H9 (cell line): ENCODE measurements around the gene IMPDH1. TPM values are rescaled to one million over a fixed set of nuclear protein-coding genes. Genes with fewer than 3 reads are reported as not detected.

ENCODE experiments used
- DNase-seq: peaks from one replicate; pipeline ENCODE4 v3.0.0-alpha.2; 2017
- H2AFZ ChIP-seq: one replicate; pipeline ENCODE4 v1.6.1; 2013; ENCODE audit warnings: mild to moderate bottlenecking, low read length, control low read depth, moderate library complexity
- H2AK5ac ChIP-seq: 2 replicates; pipeline ENCODE4 v1.6.1; 2013; ENCODE audit warnings: low read length, control low read depth, mixed read lengths; ENCODE audit not compliant: insufficient read length
- H2BK120ac ChIP-seq: one replicate; pipeline ENCODE4 v1.6.1; 2013; ENCODE audit warnings: low read depth, mild to moderate bottlenecking, low read length, control low read depth, inconsistent platforms; ENCODE audit not compliant: poor library complexity, severe bottlenecking
- H2BK12ac ChIP-seq: 2 replicates; pipeline ENCODE4 v1.6.1; 2013; ENCODE audit warnings: low read length, control low read depth, mixed read lengths, low read depth; ENCODE audit not compliant: insufficient read length
- H2BK15ac ChIP-seq: 2 replicates; pipeline ENCODE4 v1.6.1; 2013; ENCODE audit warnings: low read depth, low read length, control low read depth
- H2BK20ac ChIP-seq: one replicate; pipeline ENCODE4 v1.6.1; 2013; ENCODE audit warnings: low read depth, mild to moderate bottlenecking, low read length, control low read depth, inconsistent platforms; ENCODE audit not compliant: poor library complexity, severe bottlenecking
- H2BK5ac ChIP-seq: 2 replicates; pipeline ENCODE4 v1.6.1; 2013; ENCODE audit warnings: low read length, control low read depth, mixed read lengths; ENCODE audit not compliant: insufficient read length
- H3K14ac ChIP-seq: 2 replicates; pipeline ENCODE4 v1.6.1; 2013; ENCODE audit warnings: low read length, control low read depth; ENCODE audit not compliant: insufficient read depth
- H3K18ac ChIP-seq: 2 replicates; pipeline ENCODE4 v1.6.1; 2013; ENCODE audit warnings: low read depth, mild to moderate bottlenecking, mixed read lengths, low read length, control low read depth; ENCODE audit not compliant: insufficient read length
- H3K23ac ChIP-seq: 2 replicates; pipeline ENCODE4 v1.6.1; 2013; ENCODE audit warnings: low read length, control low read depth, mixed read lengths, low read depth; ENCODE audit not compliant: insufficient read length
- H3K23me2 ChIP-seq: 2 replicates; pipeline ENCODE4 v1.6.1; 2013; ENCODE audit warnings: low read depth, mild to moderate bottlenecking, mixed read lengths, low read length, control low read depth; ENCODE audit not compliant: insufficient read length, poor library complexity, severe bottlenecking
- H3K27ac ChIP-seq: 2 replicates; pipeline ENCODE4 v1.5.1; 2013; ENCODE audit warnings: low read length, control low read depth, mixed read lengths, low read depth; ENCODE audit not compliant: insufficient read length
- H3K27me3 ChIP-seq: 2 replicates; pipeline ENCODE4 v1.6.1; 2013; ENCODE audit warnings: low read length, control low read depth, inconsistent platforms; ENCODE audit not compliant: insufficient read depth
- H3K4ac ChIP-seq: 2 replicates; pipeline ENCODE4 v1.6.1; 2013; ENCODE audit warnings: low read depth, mild to moderate bottlenecking, control low read depth, inconsistent platforms, low read length, moderate library complexity
- H3K4me1 ChIP-seq: 2 replicates; pipeline ENCODE4 v1.6.1; 2013; ENCODE audit warnings: low read length, control low read depth, inconsistent platforms; ENCODE audit not compliant: insufficient read depth
- H3K4me2 ChIP-seq: 2 replicates; pipeline ENCODE4 v1.6.1; 2013; ENCODE audit warnings: low read length, control low read depth, mixed read lengths; ENCODE audit not compliant: insufficient read length, insufficient read depth
- H3K56ac ChIP-seq: 2 replicates; pipeline ENCODE4 v1.6.1; 2013; ENCODE audit warnings: low read depth, mild to moderate bottlenecking, mixed read lengths, low read length, control low read depth; ENCODE audit not compliant: insufficient read length
- H3K79me1 ChIP-seq: 2 replicates; pipeline ENCODE4 v1.6.1; 2013; ENCODE audit warnings: low read depth, mild to moderate bottlenecking, moderate library complexity, low read length, control low read depth, inconsistent platforms; ENCODE audit not compliant: insufficient read depth, poor library complexity, severe bottlenecking
- H3K79me2 ChIP-seq: 2 replicates; pipeline ENCODE4 v1.6.1; 2013; ENCODE audit warnings: low read length, control low read depth, inconsistent platforms; ENCODE audit not compliant: insufficient read depth
- H3K9ac ChIP-seq: 2 replicates; pipeline ENCODE4 v1.6.1; 2013; ENCODE audit warnings: low read length, control low read depth, mixed read lengths; ENCODE audit not compliant: insufficient read length; ENCODE audit errors: extremely low read depth
- H3K9me3 ChIP-seq: one replicate; pipeline ENCODE4 v1.6.1; 2013; ENCODE audit warnings: low read depth, low read length, inconsistent platforms; ENCODE audit not compliant: control insufficient read depth
- H3T11ph ChIP-seq: one replicate; pipeline ENCODE4 v1.6.1; 2013; ENCODE audit warnings: mild to moderate bottlenecking, low read length, control low read depth, inconsistent platforms
- H4K20me1 ChIP-seq: one replicate; pipeline ENCODE4 v1.6.1; 2013; ENCODE audit not compliant: control insufficient read depth, insufficient read length, insufficient read depth
- H4K5ac ChIP-seq: 2 replicates; pipeline ENCODE4 v1.6.1; 2013; ENCODE audit warnings: low read depth, mild to moderate bottlenecking, mixed read lengths, low read length, control low read depth; ENCODE audit not compliant: insufficient read length
- H4K8ac ChIP-seq: replicated peaks from 2 replicates; pipeline ENCODE4 v1.6.1; 2013; ENCODE audit warnings: low read length, control low read depth, mixed read lengths, low read depth; ENCODE audit not compliant: insufficient read length
- H4K91ac ChIP-seq: 2 replicates; pipeline ENCODE4 v1.6.1; 2013; ENCODE audit warnings: low read depth, mild to moderate bottlenecking, moderate library complexity, mixed read lengths, low read length, control low read depth; ENCODE audit not compliant: insufficient read length
- H3K27ac Mint-ChIP-seq, 3 experiments: 2 replicates in 2 of 3; 3 replicates in 1 of 3; pipeline ENCODE4 v1.8.0; 2020 to 2021; ENCODE audit warnings: mixed read lengths in 3 of 3, mild to moderate bottlenecking in 1 of 3, moderate library complexity in 1 of 3
- H3K27me3 Mint-ChIP-seq: 2 replicates; pipeline ENCODE4 v1.8.0; 2021; ENCODE audit warnings: low read depth, mild to moderate bottlenecking, moderate library complexity, mixed read lengths
- H3K36me3 Mint-ChIP-seq, 3 experiments: 2 replicates in 2 of 3; 3 replicates in 1 of 3; pipeline ENCODE4 v1.8.0; 2020 to 2021; ENCODE audit warnings: low read depth in 3 of 3, mixed read lengths in 3 of 3; ENCODE audit not compliant: insufficient read depth in 1 of 3
- H3K4me1 Mint-ChIP-seq, 2 experiments: 2 replicates each; pipeline ENCODE4 v1.8.0; 2020; ENCODE audit warnings: mixed read lengths in 2 of 2
- H3K4me3 Mint-ChIP-seq, 2 experiments: 2 replicates in 1 of 2; 3 replicates in 1 of 2; pipeline ENCODE4 v1.8.0; 2020 to 2021; ENCODE audit warnings: mild to moderate bottlenecking in 2 of 2, mixed read lengths in 2 of 2, moderate library complexity in 1 of 2
- H3K9me3 Mint-ChIP-seq, 2 experiments: 2 replicates in 1 of 2; 3 replicates in 1 of 2; pipeline ENCODE4 v1.8.0; 2020; ENCODE audit warnings: mild to moderate bottlenecking in 2 of 2, mixed read lengths in 2 of 2, moderate library complexity in 1 of 2
- WGBS: extraction: QIAGEN DNeasy Blood & Tissue Kit; methylation state at CpG from one replicate; pipeline ENCODE4 v1.1.7; 2013; ENCODE audit warnings: missing lambda C conversion rate, low lambda C conversion rate, mixed read lengths; ENCODE audit not compliant: insufficient read length; ENCODE audit errors: extremely low coverage; 5-methylcytosine and 5-hydroxymethylcytosine counted together
- total RNA-seq: library from RNA; stranded (reverse); gene quantifications from 2 replicates; pipeline ENCODE4 v1.2.1, GENCODE V29; 2021
- TF ChIP-seq, protein P1 (sequence below): fragments of 200-600 bp; sonication (generic); conservative IDR thresholded peaks from 3 replicates; pipeline ENCODE4 v1.8.0; 2021; ENCODE audit warnings: antibody characterized with exemption, mild to moderate bottlenecking

IMPDH1 gene
- total RNA-seq, 1 experiment from 2014 or later: 35.2 TPM

DNA sequence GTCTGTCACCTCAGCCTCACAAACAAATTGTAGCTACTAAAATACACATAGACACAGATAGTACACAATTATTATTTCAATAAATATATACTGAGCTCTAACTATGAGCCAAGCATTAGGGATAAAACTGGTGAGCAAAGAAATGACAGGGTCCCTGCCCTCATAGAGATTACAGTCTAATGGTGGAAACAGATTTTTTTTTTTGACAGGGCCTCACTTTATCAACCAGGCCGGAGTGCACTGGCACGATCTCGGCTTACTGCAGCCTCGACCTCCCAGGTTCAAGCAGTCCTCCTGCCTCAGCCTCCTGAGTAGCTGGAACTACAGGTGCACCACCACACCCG, 65.4 kb downstream of the IMPDH1 start:
- Histone ChIP-seq H3K4me2 (peak overlapping the region; percentile 73), H3K27me3 (peaks cover 5% of the 10 kb centered on the region; the same call in 1 of the 2 replicates), H4K5ac (no peak overlapping the region), H4K8ac (no peak overlapping the region), H3K23me2 (peaks cover 8% of the 10 kb centered on the region), H2AFZ (no peak overlapping the region), H2AK5ac (no peak overlapping the region), H4K20me1 (no peaks in the 10 kb centered on the region), H2BK20ac (no peak overlapping the region), H3K27ac (no peak overlapping the region), H3K4ac (no peak overlapping the region), H3K79me1 (peaks cover 4% of the 10 kb centered on the region), H3T11ph (no peak overlapping the region), H3K23ac (no peak overlapping the region), H2BK5ac (no peak overlapping the region), H2BK15ac (no peak overlapping the region), H3K9me3 (no peaks in the 10 kb centered on the region), H4K91ac (no peak overlapping the region), H3K14ac (no peak overlapping the region), H3K9ac (no peak overlapping the region), H3K56ac (no peak overlapping the region), H3K79me2 (peaks cover 12% of the 10 kb centered on the region; the same call in 1 of the 2 replicates), H3K4me1 (no peaks in the 10 kb centered on the region), H2BK120ac (no peak overlapping the region), H3K18ac (no peak overlapping the region), H2BK12ac (no peak overlapping the region)
- Mint-ChIP-seq H3K36me3 (peaks cover 3 to 4% (median 3%) of the 10 kb centered on the region in 3 experiments; a peak in 4 of 7 replicates), H3K27me3 (peaks cover 39% of the 10 kb centered on the region), H3K4me1 (peaks cover 11 to 16% of the 10 kb centered on the region in 2 experiments), H3K27ac (no peak overlapping the region), H3K4me3 (no peak overlapping the region; a peak in 1 of 5 replicates), H3K9me3 (no peaks in the 10 kb centered on the region)
- WGBS: no CpG with 5 or more reads among the region's 5 CpGs
- DNase-seq: no peak
- TF ChIP-seq, protein P1, sequence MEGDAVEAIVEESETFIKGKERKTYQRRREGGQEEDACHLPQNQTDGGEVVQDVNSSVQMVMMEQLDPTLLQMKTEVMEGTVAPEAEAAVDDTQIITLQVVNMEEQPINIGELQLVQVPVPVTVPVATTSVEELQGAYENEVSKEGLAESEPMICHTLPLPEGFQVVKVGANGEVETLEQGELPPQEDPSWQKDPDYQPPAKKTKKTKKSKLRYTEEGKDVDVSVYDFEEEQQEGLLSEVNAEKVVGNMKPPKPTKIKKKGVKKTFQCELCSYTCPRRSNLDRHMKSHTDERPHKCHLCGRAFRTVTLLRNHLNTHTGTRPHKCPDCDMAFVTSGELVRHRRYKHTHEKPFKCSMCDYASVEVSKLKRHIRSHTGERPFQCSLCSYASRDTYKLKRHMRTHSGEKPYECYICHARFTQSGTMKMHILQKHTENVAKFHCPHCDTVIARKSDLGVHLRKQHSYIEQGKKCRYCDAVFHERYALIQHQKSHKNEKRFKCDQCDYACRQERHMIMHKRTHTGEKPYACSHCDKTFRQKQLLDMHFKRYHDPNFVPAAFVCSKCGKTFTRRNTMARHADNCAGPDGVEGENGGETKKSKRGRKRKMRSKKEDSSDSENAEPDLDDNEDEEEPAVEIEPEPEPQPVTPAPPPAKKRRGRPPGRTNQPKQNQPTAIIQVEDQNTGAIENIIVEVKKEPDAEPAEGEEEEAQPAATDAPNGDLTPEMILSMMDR: no peak
